ENCODE measurements around the gene MAPRE3.

Gene MAPRE3

GRCh38 chr2:27039871-27040270, 69.4 kb downstream of the MAPRE3 start:
- no peak for DNase-seq (ENCODE audit: low read depth in 2 of 2)

DNA sequence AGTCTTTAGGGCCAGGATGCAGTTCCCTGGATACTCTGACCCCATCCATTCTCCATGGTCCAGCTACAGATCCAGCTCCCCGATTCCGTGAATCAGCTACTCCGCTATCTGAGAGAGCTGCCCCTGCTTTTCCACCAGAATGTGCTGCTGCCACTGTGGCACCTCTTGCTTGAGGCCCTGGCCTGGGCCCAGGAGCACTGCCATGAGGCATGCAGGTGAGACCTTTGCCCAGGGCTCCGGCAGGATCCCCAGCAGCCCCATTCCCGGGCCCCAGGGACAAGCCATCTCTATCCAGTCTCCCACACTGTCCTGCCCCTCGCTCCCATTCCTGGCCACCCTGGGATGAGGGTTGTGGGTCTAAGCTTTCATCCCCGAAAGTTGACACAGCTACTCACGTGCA, 69.8 kb downstream of the MAPRE3 start:
- no peak for DNase-seq (ENCODE audit: low read depth in 2 of 2)

DNA sequence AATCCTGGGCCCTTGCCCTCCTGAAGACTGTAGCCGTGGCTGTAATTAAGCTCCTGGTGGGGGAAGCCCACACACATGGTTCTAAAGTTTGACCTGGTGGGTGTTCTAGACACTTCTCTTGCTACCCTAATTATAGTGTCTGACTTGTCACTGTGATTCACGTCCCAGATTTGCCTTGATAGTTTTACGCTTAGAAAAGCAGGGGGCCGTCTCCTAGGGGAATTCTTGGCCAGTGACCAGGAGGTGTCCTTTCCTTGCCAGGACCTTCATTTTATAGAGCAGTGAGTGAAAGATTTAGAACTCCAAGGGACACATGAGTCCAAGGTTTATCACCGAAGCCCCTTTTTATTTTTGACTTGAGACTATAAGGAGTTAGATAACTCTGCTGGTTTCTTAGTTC, 71.3 kb downstream of the MAPRE3 start:
- no peak for DNase-seq (ENCODE audit: low read depth in 2 of 2)

DNA sequence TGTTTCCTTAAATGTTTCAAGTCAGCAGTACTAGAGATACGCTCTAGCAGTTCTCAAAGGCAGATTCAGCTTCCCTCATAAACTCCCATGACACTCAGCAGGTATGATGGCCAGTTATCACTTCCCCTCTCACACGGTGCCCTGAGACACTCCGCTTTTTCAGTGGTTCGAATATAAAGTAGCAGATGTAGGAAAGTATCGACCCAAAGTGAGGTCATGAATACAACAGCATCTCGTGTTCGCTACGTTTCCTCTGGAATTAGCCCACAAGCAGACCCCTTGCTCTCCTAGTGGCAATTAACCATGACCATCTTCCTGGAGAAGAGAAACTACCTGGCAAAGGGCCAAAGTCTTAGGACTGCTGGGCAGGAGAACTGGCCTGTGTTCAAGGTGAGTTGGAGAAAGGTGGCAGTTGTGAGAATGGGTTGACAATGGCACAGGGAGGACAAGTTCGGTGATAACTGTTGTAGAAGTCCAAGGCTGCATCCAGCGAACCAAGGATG, 71.8 kb downstream of the MAPRE3 start:
- no peak for DNase-seq (ENCODE audit: low read depth in 2 of 2)

DNA sequence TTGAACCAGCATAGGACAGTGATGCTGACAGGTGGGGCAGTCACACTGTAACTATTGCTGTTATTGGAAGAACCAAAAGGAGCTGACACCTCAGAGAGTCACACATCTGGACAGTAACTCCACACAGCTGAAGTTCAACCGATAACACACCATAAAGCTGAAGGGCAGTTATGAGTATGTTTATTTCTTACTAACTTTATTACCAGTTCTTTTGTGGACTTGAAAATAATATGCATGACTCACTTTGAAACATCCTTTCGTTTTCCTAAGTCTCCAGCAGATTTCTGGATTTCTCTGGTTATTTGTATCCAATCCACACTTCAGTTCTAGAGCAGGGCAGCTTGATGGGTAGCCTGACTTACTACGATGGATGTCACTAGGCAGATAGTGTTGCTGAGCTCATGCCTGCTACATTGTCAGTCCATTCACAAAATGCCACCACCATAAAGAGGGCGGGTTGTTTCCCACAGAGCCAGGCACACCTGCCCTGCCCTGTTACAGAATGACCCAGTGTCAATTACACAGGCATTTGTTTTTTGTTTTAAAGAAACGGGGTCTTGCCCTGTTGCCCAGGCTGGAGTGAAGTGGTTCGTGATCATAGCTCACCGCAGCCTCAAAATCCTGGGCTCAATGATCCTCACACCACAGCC, 72.7 kb downstream of the MAPRE3 start:
- DNase-seq (ENCODE audit: low read depth in 2 of 2), result no peak

DNA sequence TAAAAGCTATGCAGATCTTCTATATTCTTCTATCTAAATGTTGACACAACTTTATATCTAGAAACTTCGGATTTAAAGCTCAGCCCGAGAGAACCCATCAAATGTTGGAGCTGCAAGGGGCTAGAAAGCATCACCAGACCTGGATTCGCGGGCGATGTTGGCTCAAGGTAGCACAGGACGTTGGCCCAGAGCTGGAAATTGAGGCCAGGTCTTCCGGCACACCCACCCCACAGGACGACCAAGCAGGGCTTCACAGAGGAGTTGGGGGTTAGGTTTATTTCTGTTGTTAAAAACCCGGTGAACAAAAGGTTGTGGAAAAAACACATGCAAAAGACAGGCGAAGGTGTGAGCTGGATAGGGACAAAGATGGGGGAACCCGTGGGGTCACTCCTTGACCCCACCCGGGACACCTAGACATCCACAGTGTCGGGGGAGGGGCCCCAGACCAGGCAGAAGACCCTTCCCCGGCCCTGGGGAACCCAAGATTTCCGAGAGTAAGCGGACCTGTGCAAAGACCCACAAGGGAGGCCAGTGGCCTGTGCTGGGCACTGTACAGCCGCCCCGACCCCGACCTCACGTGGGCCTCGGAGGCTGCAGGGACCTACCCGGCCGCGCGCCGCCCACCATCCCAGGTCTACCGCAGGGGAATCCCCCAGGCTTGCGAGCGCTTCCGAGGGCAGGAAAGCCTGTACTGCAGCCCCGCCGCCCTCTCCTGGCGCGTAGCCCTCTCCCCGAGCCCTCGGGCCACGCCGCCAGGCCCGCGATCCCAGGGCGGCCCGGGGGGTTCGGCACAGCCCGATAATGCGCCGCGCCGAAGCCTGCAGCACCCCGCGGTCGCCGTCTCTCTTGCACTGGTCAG, 79.2 kb downstream of the MAPRE3 start:
- peak; percentile 65 to 68 for DNase-seq (ENCODE audit: low read depth in 2 of 2)

DNA sequence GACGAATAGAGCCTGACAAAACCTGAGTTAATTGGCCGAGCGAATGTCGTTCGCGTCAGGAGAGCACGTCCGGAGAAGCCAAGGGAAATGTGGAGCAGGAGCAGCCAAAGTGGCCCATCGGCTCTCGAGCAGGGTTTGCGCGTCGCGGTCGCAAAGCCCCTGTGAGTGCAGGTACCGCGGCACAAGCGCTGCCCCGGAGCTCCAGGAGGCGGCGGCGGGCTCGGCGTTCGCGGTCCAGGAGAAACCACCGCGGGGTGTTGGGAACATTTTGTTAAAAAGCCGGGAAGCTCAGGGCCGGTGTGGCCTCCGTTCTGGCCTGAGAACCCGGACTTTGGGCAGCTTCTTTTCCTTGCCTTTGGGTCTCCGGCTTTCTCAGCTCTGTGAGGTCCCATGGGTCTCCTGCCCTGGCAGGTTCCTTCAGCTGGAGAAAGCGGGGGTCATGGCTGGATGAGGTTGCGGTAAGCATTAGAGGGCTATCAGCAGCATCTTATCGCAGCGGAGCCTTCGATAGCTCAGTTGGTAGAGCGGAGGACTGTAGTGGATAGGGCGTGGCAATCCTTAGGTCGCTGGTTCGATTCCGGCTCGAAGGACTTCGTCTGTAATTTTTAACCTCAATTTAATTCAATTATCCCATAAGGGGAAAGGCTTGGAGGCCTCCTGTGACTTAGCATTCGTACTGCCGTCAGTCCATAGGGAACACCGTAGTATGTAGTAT, 80.0 kb downstream of the MAPRE3 start:
- DNase-seq (ENCODE audit: low read depth in 2 of 2), result peak; percentile 65 to 85

- peak; percentile 82 to 92 for DNase-seq (ENCODE audit: low read depth in 2 of 2)
Measured at GRCh38 chr2:27050996-27051901, 80.8 kb downstream of the MAPRE3 start, which contains the start of gene AGBL5. Gene AGBL5, plus strand, starts transcription at chr2:27051668. Its CDS starts 1,291 bp downstream, at chr2:27052959.

DNA sequence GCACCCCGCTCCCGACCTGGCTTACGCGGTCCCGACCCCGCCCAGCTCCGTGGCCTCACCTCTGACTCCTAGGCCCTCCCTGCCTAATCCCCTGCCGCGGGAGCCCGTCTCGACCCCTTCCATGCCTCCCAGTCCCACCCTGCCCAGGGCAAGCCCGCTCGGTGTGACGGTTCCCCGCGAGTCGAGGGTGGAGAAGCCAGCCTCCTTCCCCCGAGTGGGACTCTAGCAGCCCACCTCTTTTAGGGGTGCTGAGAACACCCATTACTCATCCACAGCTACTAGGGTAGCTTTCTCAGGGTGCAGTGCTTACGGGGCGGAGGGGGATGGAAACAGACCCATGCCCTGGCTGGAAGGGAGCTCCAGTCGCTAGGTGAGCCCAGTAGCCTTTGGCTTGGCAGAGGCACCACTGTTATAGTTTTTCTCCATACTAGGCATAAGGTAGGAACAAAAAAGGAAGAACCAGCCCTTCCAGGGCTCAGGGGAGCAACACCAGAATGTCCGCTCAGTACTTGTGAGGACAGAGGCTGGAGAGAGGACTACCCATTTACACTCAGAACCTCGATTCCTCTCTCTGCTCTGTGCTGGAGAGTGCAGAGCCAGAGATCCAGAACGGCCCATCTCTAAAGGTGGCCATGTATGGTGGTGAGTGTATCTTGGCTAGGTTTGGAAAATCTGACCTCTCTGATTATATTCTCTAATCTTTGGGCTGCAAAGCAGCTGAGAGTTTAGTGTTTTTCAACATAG, 81.6 kb downstream of the MAPRE3 start:
- peak in 1 of 2 donors; percentile 33 for DNase-seq (ENCODE audit: low read depth in 2 of 2)

DNA sequence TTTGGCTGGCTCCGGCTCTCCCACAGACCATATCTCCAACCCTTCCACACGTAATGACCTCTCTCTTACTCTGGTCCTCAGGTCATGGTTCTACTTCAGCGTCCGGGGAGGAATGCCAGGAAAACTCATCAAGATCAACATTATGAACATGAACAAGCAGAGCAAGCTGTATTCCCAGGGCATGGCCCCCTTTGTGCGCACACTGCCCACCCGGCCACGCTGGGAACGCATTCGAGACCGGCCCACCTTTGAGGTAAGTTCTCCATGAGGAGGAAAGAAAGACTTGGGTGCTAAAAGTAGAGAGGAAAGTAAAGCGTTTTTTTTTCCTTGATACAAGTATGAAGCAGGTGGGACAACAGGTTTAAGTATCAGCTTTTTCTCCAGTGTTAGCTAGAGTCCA, 82.9 kb downstream of the MAPRE3 start:
- DNase-seq (ENCODE audit: low read depth in 2 of 2), result no peak

DNA sequence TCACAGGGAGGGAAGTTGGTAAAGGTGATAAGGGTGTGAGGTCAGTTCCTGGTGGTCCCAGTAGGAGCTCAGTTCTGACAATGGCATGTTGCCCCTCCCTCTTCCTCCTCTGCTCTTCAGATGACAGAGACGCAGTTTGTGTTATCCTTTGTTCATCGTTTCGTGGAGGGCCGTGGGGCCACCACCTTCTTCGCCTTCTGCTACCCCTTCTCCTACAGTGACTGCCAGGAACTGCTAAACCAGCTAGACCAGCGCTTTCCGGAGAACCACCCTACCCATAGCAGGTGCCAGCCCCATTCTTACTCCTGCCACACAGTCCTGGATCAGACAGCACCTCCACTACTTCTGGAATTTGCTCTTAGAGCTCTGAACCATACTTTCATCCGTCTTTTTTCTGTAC, 83.3 kb downstream of the MAPRE3 start:
- DNase-seq (ENCODE audit: low read depth in 2 of 2), result no peak

DNA sequence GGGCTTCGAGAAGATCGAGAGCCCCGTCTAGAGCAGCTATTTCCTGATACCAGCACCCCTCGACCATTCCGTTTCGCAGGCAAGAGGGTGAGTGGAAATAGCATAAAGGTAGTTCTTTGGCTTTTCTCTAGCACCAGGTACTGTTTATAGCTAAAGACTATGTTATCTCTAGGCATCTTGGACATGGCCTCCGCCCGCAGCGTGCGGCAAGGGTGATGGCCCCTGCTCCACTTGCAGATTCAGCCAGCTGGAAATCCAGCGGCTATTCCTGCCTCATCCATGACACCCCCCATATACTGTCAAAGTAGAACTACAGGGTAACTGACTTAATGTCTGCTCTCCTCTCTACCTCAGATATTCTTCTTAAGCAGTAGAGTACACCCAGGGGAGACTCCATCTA, 84.3 kb downstream of the MAPRE3 start:
- DNase-seq (ENCODE audit: low read depth in 2 of 2), result no peak

DNA sequence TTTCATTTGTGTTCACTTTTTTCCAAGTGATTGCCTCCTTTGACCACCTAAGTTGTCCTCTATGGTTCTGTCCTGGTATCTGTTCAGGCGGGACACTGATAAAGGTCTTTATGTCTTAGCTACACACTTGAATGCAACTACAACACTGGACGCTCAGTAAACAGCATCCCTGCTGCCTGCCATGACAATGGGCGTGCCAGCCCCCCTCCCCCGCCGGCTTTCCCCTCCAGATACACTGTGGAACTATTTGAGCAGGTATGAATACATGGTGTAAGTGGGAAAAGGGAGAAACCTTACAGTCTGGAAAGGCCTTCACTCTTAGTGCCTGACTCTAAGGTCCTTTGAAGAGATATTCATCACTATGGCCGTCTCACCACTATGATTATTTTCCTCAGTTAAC, 86.7 kb downstream of the MAPRE3 start:
- no peak for DNase-seq (ENCODE audit: low read depth in 2 of 2)

DNA sequence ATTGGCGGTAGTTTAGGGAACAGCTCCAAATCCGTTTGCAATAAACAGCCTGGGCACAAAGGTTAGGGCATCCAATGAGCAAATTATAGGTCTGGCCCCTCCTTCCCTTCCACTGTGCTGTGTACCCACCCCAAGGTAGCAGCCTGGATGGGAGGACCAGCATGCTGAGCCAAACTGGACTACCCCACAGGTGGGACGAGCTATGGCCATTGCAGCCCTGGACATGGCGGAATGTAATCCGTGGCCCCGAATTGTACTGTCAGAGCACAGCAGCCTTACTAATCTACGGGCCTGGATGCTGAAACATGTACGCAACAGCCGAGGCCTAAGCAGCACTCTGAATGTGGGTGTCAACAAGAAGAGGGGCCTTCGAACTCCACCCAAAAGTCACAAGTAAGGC, 87.8 kb downstream of the MAPRE3 start:
- no peak for DNase-seq (ENCODE audit: low read depth in 2 of 2)

DNA sequence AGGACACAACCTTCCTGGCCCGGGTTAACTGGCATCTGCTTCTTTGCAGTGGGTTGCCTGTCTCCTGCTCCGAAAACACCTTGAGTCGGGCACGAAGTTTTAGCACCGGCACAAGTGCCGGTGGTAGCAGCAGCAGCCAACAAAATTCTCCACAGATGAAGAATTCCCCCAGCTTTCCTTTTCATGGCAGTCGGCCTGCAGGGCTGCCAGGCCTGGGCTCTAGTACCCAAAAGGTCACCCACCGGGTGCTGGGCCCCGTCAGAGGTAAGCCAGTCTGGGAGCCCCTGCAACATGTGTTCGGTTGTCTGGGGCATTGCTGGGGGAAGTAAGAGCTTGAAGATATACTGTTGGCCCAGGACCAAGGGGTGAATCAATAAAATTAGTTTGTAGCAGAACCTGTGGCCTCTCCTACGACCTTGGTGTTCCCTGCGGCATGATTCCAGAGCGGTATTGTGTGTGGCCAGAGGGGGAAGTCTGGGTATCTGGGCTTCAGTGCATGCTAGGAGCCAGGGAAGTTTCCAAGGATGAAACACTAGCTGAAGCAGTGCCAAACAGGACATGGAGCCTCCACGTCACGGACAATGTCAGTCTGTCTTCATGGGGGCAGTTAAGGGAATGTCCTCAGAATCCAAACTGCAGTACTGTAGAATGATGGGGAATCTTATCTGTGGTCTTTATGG, 88.8 kb downstream of the MAPRE3 start:
- DNase-seq (ENCODE audit: low read depth in 2 of 2), result no peak

DNA sequence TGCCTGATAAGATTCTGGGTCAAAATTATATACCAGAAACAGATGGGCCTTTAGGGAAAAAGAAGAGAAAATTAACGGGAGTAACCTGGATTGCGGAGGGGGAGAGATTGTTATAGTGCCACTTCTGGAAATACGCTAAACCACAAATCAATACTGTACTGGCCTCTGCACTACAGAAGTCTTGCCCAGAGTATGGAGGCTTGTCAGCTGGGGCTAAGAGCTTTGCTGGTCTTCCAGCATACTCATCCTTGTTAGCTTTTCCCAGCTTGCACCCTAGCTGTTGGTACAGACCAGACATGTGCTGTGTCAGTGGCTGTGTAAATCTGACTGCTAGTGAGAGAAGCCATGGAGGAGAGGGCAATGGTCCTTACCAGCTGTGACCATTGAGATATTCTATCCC, 89.9 kb downstream of the MAPRE3 start:
- no peak for DNase-seq (ENCODE audit: low read depth in 2 of 2)

- DNase-seq (ENCODE audit: low read depth in 2 of 2), result no peak
Measured at GRCh38 chr2:27065128-27065527, 94.7 kb downstream of the MAPRE3 start.

DNA sequence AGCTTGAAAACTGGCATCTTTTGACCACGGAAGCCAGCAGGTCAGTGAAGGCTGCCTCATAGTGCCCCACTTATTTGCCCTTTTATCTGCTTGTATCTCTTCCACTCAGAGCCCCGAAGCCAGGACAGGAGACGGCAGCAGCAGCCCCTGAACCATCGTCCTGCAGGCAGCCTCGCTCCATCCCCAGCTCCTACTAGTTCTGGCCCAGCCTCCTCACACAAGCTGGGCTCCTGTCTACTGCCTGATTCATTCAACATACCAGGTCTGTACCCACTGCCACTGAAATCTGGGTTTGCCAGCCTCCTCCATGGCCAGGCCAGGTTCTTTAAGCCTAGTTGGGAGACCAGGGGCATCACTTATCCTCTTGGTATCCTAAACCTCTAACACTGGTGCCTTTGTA, 96.9 kb downstream of the MAPRE3 start:
- no peak for DNase-seq (ENCODE audit: low read depth in 2 of 2)

- no peak for DNase-seq (ENCODE audit: low read depth in 2 of 2)
Measured at GRCh38 chr2:27069436-27069835, 99.0 kb downstream of the MAPRE3 start.

Data from stimulated activated CD8-positive, alpha-beta memory T cell treated with anti-CD3 and anti-CD28 coated beads, Interleukin-2, amount 100 ng/mL, for 48 hours (primary cell).